ENCODE measurements around the gene WDR64. TPM values are rescaled to one million over a fixed set of nuclear protein-coding genes. Genes with fewer than 3 reads are reported as not detected.

WDR64 gene
- total and polyA plus RNA-seq, 2 experiments from 2014 or later = not detected

- H3K4me1 Mint-ChIP-seq = no peaks in the 10 kb centered on the region
- no peak overlapping the region for H3K4me3 Mint-ChIP-seq
- H3K9me3 Mint-ChIP-seq = no peaks in the 10 kb centered on the region
- Histone ChIP-seq H3K4me2 (no peak overlapping the region), H3K36me3 (ENCODE audit: insufficient read depth) (no peaks in the 10 kb centered on the region), H3K9me2 (ENCODE audit: insufficient read depth) (no peaks in the 10 kb centered on the region), H3K27ac (ENCODE audit: low read depth) (no peak overlapping the region), H3K4me1 (ENCODE audit: insufficient read depth) (no peaks in the 10 kb centered on the region), H3F3A (replicated peaks; ENCODE audit: low read depth) (no peaks in the 10 kb centered on the region), H4K20me1 (replicated peaks; ENCODE audit: insufficient read depth) (no peaks in the 10 kb centered on the region), H3K4me3 (no peak overlapping the region), H3K27me3 (ENCODE audit: insufficient read depth) (no peaks in the 10 kb centered on the region), H3K79me2 (replicated peaks; ENCODE audit: insufficient read depth) (no peaks in the 10 kb centered on the region), H2AFZ (no peak overlapping the region)
- H3K36me3 Mint-ChIP-seq (ENCODE audit: low read depth) = no peaks in the 10 kb centered on the region
- H3K27ac Mint-ChIP-seq = no peak overlapping the region
- DNase-seq (ENCODE audit: low spot score) = peak; percentile 62
- H3K27me3 Mint-ChIP-seq (ENCODE audit: insufficient read depth, low read depth, poor library complexity) = no peaks in the 10 kb centered on the region
- no peak; the same call in 2 of the 3 replicates for ATAC-seq
- TF ChIP-seq ZNF114 (CRISPR knock-in tag; IDR thresholded peaks at IDR 0.05) (no peak), JUNB (IDR thresholded peaks at IDR 0.05; ENCODE audit: unreplicated experiment) (no peak), ETS1 (IDR thresholded peaks at IDR 0.05) (no peak), ZNF462 (CRISPR knock-in tag; IDR thresholded peaks at IDR 0.05) (no peak), CTCF (conservative IDR thresholded peaks at IDR 0.05; ENCODE audit: low read depth in 2 of 2) (peak; percentile 68 to 71), EZH2phosphoT487 (IDR thresholded peaks at IDR 0.05; ENCODE audit: unreplicated experiment) (no peak), EZH2 (IDR thresholded peaks at IDR 0.05; ENCODE audit: low read depth, unreplicated experiment) (no peak)
These were observed 182.8 kb downstream of the WDR64 start for GRCh38 chr1:241834733-241835377.
